K562 (cell line): ENCODE measurements around the gene TSPAN14.

Experiments
- CTCF ChIP-seq, 3 experiments: IDR thresholded peaks in 2 of 3; conservative IDR thresholded peaks in 1 of 3; 2 replicates each; pipeline ENCODE4 v1.5.1; 2011 to 2012; ENCODE audit warnings: low read length in 3 of 3, mild to moderate bottlenecking in 3 of 3, control low read depth in 2 of 3, improper control_type of control experiment in 1 of 3, inconsistent platforms in 1 of 3, low read depth in 1 of 3, mixed read lengths in 1 of 3, moderate library complexity in 1 of 3; ENCODE audit not compliant: insufficient read depth in 2 of 3
- NFRKB ChIP-seq: fragments of 450-650 bp; IDR thresholded peaks from 2 replicates; pipeline ENCODE4 v1.6.1; 2016; ENCODE audit warnings: low read depth

DNA sequence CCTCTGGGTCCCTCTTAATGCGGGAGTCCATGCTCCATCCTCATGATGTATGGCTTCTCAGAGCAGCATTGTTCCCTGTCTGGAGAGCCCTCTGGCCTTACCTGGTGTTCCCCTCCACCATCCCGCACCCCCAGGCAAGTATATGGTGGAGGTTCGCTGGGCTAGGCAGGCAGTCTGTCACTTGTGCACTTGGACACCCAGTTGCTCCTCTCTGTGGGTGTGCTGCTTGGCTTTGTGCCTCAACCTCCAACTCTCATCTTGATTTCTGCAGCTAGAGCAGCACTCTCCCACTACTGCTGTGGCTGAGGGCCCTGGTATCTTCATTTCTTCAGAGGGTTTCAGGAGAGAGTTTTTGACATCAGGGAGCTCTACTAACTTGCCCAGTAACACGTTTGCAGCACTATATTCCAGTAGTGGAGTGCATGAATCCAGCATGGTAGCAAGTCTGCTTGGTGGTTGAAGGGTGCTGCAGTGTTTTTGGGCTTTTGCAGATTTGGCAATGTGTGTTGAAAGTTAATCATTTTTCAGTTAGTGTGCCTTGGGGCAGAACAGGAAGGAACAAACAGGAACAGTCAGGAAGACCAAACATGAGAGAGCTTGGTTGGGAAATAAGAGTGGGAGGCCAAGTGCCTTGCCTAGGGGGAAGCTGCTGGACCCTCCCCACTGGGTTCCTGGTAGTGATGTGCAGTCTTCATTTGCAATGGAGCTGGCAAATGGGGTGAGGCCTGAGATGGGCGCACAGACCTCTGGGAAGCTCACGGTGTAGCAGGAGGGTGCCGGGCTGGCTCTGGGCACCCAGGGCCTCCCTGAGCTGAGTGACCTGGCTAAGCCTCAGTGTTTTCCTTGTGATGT is 37.4 kb downstream of the TSPAN14 start:
- TF ChIP-seq CTCF (IDR thresholded peaks at IDR 0.05 in 2 of 3, conservative IDR thresholded peaks at IDR 0.05 in 1 of 3; ENCODE audit: insufficient read depth in 2 of 3, low read depth in 1 of 3, low read length in 3 of 3) (no peak), NFRKB (no peak)
